ENCODE data around the gene DDX54.
"Not testable (repeated sequence)": the region's sequence is repeated elsewhere in the genome, so short reads cannot be mapped to it uniquely, and the experiment has no call there.

DDX54 gene

GRCh38 chr12:113145720-113146551, 39.3 kb downstream of the DDX54 start:
- DNase-seq (ENCODE audit: low read depth in 2 of 2): peak; percentile 38 to 75
- no peak for TF ChIP-seq CTCF (IDR thresholded peaks at IDR 0.05; ENCODE audit: low read depth, low read length)

DNA sequence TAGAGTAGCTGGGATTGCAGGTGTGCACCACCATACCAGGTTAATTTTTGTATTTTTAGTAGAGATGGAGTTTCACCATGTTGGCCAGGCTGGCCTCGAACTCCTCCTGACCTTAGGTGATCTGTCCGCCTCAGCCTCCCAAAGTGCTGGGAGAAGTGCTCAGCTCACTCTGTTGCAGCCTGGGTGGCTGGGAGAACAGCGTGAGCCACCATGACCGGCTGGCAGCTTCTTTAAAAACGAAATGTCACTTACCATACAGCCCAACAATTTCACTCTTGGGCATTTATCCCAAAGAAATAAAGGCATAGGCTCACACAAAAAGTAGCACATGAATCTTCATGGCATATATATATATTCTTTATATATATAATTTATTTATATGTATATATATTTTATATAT, 40.5 kb downstream of the DDX54 start:
- H3K4me3 ChIP-seq (replicated peaks in 1 of 2; ENCODE audit: low read depth in 2 of 2, low read length in 2 of 2): no peak overlapping the region
- no peak for DNase-seq (ENCODE audit: low read depth in 2 of 2)
- TF ChIP-seq CTCF (IDR thresholded peaks at IDR 0.05; ENCODE audit: low read depth, low read length): no peak

More at GRCh38 chr12:113145720-113146551, 39.3 kb downstream of the DDX54 start:
- no peak overlapping the region for H3K4me3 ChIP-seq (replicated peaks in 1 of 2; ENCODE audit: low read depth in 2 of 2, low read length in 2 of 2)

DNA sequence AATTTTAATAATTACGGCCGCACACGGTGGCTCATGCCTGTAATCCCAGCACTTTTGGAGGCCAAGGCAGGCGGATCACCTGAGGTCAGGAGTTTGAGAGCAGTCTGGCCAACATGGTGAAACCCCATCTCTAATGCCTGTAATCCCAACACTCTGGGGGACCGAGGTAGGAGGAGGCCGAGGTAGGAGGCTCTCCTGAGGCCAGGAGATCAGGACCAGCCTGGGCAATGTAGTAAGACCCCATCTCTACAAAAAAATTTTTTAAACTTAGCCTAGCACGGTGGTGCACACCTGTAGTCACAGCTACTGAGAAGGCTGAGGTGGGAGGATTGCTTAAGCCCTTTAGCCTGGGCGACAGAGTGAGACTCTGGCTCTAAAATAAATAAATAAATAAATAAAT, 41.3 kb downstream of the DDX54 start:
- no peak for DNase-seq (ENCODE audit: low read depth in 2 of 2)
- no peak overlapping the region for H3K4me3 ChIP-seq (replicated peaks in 1 of 2; ENCODE audit: low read depth in 2 of 2, low read length in 2 of 2)
- no peak for TF ChIP-seq CTCF (IDR thresholded peaks at IDR 0.05; ENCODE audit: low read depth, low read length)

DNA sequence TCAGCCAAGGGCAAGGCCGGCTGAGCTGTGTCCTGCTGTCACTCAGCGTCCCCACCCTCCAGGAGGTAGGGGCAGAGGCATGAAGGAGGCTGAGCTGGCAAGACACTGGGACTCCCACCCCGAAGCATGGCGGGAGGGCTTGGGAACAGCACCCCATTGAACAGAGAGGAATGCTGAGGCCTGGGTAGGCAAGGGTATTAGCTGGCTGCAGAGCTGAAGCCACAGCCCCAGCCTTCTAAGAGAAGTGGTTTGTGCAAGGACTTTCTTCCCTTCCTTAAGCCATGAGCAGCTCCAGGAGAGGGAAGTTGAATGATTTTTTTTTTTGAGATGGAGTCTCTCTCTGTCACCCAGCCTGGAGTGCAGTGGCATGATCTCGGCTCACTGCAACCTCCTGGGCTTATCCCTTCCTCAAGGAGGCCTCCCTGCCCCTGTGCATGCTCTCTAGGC, 42.4 kb downstream of the DDX54 start:
- no peak for DNase-seq (ENCODE audit: low read depth in 2 of 2)
- H3K4me3 ChIP-seq (replicated peaks in 1 of 2; ENCODE audit: low read depth in 2 of 2, low read length in 2 of 2): no peak overlapping the region
- TF ChIP-seq CTCF (IDR thresholded peaks at IDR 0.05; ENCODE audit: low read depth, low read length): no peak

- H3K4me3 ChIP-seq (replicated peaks in 1 of 2; ENCODE audit: low read depth in 2 of 2, low read length in 2 of 2): no peak overlapping the region
- no peak for TF ChIP-seq CTCF (IDR thresholded peaks at IDR 0.05; ENCODE audit: low read depth, low read length)
- DNase-seq (ENCODE audit: low read depth in 2 of 2): no peak
Observed at GRCh38 chr12:113142173-113142885, 42.9 kb downstream of the DDX54 start.

DNA sequence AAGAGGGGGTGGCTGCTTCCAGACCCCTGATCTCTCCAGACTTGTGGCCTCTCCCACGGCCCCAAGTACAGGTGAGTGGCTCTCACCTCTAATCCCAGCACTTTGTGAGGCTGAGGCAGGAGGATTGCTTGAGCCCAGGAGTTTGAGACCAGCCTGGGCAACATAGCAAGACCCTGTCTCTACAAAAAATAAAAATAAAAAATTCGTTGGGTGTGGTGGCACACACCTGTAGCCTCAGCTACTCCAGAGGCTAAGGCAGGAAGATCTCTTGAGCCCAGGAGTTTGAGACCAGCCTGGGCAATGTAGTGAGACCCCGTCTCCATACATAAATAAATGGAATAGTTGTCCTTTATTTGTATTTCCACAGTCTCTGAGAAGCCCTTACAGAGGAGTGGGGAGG, 43.6 kb downstream of the DDX54 start:
- not testable (repeated sequence) for DNase-seq (ENCODE audit: low read depth in 2 of 2); H3K4me3 ChIP-seq (replicated peaks in 1 of 2; ENCODE audit: low read depth in 2 of 2, low read length in 2 of 2)

DNA sequence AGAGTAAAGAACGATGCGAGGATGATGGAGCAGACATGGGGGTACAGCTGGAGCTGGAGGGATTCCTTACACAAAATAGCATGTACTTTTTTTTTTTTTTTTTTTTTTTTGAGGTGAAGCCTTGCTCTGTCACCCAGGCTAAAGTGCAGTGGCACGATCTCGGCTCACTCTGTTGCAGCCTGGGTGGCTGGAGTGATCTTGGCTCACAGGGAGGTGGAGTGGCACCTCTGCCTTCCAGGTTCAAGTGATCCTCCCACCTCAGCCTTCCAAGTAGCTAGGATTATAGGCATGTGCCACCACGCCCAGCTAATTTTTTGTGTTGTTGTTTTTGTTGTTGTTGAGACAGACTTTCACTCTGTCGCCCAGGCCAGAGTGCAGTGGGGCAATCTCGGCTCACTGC, 44.6 kb downstream of the DDX54 start:
- no peak overlapping the region for H3K4me3 ChIP-seq (replicated peaks in 1 of 2; ENCODE audit: low read depth in 2 of 2, low read length in 2 of 2)
- DNase-seq (ENCODE audit: low read depth in 2 of 2): no peak
- TF ChIP-seq CTCF (IDR thresholded peaks at IDR 0.05; ENCODE audit: low read depth, low read length): no peak
